SH-SY5Y (cell line): ENCODE data around the gene MKI67.

Experiments used
- GATA2 ChIP-seq: IDR thresholded peaks from 2 replicates; pipeline ENCODE4 v1.6.1; 2011; ENCODE audit warnings: mild to moderate bottlenecking, low read depth, low read length
- GATA3 ChIP-seq: IDR thresholded peaks from 2 replicates; pipeline ENCODE4 v1.6.1; 2011; ENCODE audit warnings: low read depth, mild to moderate bottlenecking, low read length, moderate library complexity

DNA sequence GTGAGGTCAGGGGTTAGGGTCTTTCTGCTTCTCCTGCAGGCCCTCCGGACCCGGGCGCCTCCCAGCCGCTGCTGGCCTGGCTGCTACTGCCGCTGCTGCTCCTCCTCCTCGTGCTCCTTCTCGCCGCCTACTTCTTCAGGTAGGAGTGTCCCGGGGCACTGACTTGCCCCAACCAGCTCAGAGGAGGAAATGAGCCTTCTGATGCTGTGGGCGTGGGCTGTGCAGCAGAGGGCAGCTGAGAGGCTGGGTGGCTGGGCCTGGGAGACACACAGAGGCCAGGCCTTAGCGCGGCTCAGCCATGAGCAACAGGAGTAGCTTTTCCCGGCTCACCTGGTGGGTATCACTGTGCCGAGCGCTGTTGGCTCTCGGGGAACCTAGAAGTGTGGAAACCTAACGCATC, 78.9 kb downstream of the MKI67 start:
- TF ChIP-seq GATA2 (no peak), GATA3 (no peak)
